ENCODE measurements around the gene JAKMIP1.
A peak's percentile ranks its signal among the peaks of the same experiment; 100 is the strongest.

JAKMIP1 gene

DNA sequence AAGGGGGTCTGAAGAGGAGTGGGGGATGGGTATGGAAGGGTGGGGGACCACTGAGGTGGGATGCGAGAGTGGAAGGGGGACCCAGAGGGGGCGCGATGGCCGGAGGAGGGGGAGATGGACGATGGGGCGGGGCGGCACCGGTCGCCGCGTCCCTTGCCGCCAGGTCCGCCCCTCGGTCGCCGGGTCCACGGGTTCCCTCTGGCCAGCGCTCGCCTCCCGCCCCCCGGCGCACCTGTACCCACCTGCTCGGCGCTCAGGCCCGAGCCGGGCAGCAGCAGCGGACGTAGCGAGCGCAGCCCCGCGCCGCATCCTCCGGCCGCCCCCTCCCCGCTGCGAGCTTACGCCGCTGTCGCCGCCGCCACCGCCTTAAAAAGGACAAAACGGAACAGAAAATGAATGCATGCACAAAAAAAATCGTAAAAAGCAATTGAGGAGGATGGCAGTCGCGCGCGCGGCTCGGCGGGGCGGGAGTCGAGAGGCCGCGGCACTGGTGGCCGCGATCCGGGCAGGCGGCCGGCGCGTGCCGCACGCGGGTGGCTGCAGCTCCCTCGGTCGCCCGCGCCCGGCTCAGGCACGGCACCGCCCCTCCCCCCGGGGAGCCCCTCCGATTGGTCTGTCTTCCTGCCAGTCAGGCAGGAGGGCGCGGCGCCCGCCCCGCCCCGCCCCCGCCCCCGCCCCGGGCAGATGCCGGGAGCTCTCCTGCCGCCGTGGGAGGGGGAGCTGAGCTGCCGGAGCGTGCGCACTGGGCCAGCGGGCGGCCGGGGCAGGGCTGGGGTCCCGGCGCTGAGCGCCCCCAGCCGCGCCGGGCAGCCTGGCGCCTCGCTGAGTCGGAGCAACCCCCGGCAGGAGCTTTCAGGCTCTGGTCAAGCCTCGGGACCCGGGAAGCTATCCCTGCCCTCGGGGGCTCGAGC, at the start of gene JAKMIP1:
Gene JAKMIP1 (minus strand): TSS at position 539 of the 911 bp plus-strand sequence. CDS start 87,699 bp downstream, outside the sequence.
- DNase-seq (ENCODE audit: low spot score), result peak; percentile 78

GRCh38 chr4:6248394-6248793, 48.0 kb upstream of the JAKMIP1 start:
- no peak for DNase-seq (ENCODE audit: low spot score)

DNA sequence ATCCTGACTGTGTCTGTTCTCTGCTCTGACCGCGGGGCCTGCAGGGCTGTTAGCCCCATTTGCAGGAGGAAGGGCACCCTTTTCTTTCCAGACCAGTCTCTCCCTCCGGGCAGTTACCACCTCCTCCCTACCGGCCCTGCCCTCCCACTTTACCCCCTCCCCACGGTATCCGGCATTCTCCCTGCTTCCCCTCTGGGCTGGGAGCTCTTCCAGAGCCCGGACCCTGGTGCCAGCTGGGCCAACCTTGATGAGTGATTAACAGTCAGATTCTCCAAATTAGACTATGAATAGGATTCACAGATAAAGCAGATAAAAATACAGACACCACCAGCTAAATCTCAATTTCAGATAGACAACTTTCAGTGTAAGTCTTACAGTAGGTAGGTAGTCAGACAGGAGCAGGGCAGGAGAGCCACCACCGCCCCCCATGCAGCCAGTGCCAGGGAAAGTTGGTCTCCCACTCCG, 45.9 kb upstream of the JAKMIP1 start:
- no peak for DNase-seq (ENCODE audit: low spot score)

DNA sequence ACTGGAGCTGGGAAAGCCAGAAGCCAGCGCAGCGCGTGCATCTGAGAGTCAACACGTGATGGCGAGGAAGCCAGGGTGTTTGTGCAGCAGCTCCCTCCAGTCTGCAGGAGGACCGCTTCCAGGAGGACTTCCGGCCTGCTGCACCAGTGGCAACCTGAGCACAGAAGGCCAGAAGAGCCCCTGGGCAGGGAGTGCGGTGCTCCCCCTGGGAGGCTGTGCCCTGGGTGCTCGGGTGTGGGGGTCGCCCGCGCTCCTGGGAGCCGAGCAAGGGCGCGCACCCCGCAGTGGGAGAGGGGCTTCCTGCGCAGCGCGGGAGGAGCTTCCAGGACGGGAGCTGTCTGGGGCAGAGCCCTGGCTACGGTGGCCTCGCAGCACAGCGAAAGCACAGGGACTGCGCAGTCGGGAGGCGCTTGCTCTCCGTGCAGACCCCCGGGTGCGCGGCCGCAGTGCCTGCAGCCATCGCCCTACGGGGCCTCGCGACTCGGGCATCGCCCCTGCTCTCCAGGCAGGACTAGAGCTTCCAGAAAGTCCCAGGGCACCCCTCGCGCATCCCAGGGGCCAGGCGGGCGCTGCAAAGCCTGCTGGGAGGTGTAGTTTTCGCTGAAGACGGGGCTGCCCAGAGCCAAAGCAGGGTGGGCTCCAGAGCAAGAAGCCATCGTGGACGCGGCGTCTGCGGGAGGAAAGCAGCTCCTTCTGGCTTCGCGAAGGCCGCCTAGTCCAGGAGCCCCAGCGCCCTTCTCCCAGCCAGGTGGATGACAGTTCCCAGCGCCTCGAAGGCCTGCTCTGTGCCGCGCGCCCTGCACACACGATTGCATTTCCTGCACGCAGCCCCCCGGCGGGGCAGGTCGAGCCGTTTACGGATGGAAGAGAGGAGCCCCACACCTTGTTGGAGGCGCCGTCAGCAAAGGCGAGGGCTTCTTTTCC, 45.2 kb upstream of the JAKMIP1 start:
- DNase-seq (ENCODE audit: low spot score), result no peak

DNA sequence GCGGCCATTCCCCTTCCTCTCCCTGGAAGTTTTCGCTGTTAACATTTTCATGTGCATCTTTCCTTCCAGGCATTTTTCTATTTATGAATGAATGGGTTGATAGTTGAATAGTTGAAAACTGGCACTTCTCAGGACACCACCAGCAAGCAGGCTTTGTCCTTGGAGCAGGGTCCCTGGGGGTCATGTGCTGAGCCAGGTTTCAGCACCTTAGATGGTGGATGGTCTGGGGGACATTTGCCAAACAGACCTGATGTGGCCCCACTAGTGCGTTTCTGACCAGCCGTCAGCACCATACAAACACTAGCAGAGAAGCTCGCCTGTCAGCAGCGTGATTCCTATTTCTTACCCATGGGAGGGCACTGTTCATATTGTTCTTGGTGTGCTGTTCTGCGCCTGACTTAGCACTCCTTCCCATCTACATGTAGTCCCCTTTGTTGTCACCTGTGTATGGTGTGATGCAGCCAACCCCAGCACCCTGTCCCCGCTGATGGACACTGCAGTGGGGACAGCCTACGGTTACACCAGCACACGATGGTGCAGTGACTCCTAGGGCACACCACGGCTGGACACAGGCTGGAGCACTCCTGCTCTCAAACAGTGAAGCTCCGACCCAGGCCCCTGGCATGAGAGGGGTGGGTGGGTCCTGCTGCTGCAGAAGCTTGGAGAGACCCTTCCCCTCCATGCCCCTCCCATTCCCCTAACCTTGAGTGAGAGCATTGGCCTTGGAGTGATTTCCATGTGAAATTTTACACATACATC, 42.1 kb upstream of the JAKMIP1 start:
- DNase-seq (ENCODE audit: low spot score), result no peak

- DNase-seq (ENCODE audit: low spot score), result no peak
Observed at GRCh38 chr4:6241062-6241845, 40.9 kb upstream of the JAKMIP1 start.

- DNase-seq (ENCODE audit: low spot score), result no peak
Observed at GRCh38 chr4:6239968-6240367, 39.6 kb upstream of the JAKMIP1 start.

DNA sequence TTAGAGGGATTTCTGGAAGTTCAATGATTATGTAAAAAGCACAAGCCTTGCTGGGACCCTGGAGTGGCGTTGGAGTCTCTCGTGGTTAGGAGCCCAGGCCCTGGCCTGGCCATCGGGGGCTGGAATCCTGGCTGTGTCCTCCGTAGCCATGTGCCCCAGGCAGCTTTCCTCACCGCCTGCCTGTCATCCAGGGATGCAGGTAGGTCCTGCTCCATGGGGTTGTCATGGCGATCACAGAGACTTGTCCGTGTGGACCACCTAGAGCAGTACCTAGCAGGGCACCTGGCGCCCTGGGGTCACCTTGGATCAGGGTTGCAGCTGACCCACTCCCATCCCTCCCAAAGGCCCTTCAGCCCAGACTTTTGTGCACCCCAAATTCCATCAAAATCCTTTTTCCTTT, 39.1 kb upstream of the JAKMIP1 start:
- no peak for DNase-seq (ENCODE audit: low spot score)

DNA sequence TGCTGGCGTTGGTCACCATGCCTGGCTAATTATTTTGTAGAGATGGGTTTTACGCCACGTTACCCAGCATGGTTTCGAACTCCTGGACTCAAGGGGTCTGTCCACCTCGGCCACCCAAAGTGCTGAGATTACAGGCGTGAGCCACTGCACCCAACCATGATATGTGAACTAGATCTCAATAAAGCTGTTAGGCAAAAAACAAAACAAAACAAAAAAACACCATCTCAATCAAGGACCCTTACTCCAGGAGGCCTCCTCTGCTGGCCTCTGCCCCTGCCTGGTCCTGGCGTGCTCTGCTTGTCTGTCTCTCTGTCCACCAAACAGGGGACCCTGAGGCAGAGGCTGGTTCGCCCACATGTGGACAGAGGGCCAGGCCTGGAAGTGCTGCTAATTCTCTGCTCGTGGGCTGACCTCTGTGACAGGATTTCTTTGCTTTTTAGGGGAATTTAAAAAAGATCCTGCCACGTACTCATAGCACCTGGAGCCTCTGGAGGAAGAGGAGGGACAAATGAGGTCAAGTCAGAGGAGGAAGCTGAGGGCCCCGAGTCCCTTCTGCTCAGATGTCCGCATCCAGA, 36.6 kb upstream of the JAKMIP1 start:
- DNase-seq (ENCODE audit: low spot score), result no peak

- no peak for DNase-seq (ENCODE audit: low spot score)
Observed at GRCh38 chr4:6235901-6236640, 35.7 kb upstream of the JAKMIP1 start.

- no peak for DNase-seq (ENCODE audit: low spot score)
Observed at GRCh38 chr4:6235012-6235411, 34.7 kb upstream of the JAKMIP1 start.

GRCh38 chr4:6233929-6234328, 33.6 kb upstream of the JAKMIP1 start:
- DNase-seq (ENCODE audit: low spot score), result no peak

GRCh38 chr4:6232836-6233785, 32.8 kb upstream of the JAKMIP1 start:
- DNase-seq (ENCODE audit: low spot score), result no peak

GRCh38 chr4:6231663-6232165, 31.4 kb upstream of the JAKMIP1 start:
- DNase-seq (ENCODE audit: low spot score), result no peak

- no peak for DNase-seq (ENCODE audit: low spot score)
Observed at GRCh38 chr4:6230827-6231662, 30.7 kb upstream of the JAKMIP1 start.

GRCh38 chr4:6230502-6230785, 30.1 kb upstream of the JAKMIP1 start:
- no peak for DNase-seq (ENCODE audit: low spot score)

- no peak for DNase-seq (ENCODE audit: low spot score)
Observed at GRCh38 chr4:6229671-6230501, 29.5 kb upstream of the JAKMIP1 start.
